Measurements from ENCODE around the gene PCYT2. TPM values are rescaled to one million over a fixed set of nuclear protein-coding genes. Genes with fewer than 3 reads are reported as not detected.
A peak's percentile ranks its signal among the peaks of the same experiment; 100 is the strongest.

The PCYT2 gene
- total and polyA plus RNA-seq, 2 donors (not counting 1 experiment from before 2014, with no cell fraction given), result 33.4 to 34.9 TPM

GRCh38 chr17:81860756-81861568, 50.2 kb downstream of the PCYT2 start:
- Mint-ChIP-seq H3K4me1 (peaks cover 32% of the 10 kb centered on the region), H3K4me3 (peak overlapping the region; percentile 92), H3K27me3 (no peaks in the 10 kb centered on the region), H3K27ac (peak overlapping the region; percentile 96), H3K9me3 (ENCODE audit: insufficient read depth) (no peaks in the 10 kb centered on the region)
- H3K4me1 ChIP-seq (ENCODE audit: control insufficient read depth in 2 of 2, insufficient read depth in 2 of 2, low read length in 2 of 2), result peaks cover 17 to 26% of the 10 kb centered on the region in 2 donors
- peak overlapping the region; percentile 94 to 98 for H3K27ac ChIP-seq (ENCODE audit: low read length in 2 of 2)
- WGBS (ENCODE audit: insufficient coverage), result under 1% methylated on average over 74 of the region's 74 CpGs
- peaks cover 60% of the 10 kb centered on the region for H3K79me2 ChIP-seq (ENCODE audit: control insufficient read depth, insufficient read depth, low read length)
- H3K4me3 ChIP-seq (ENCODE audit: control extremely low read depth in 1 of 5, extremely low read depth in 1 of 5, insufficient read depth in 1 of 5, low read depth in 2 of 5, low read length in 4 of 5), result peak overlapping the region; percentile 39 to 75 (median 71)
- H3K4me2 ChIP-seq (replicated peaks; ENCODE audit: low read depth, low read length, poor library complexity, severe bottlenecking), result peak overlapping the region; percentile 80
- H3K36me3 ChIP-seq (replicated peaks in 1 of 2; ENCODE audit: control extremely low read depth in 1 of 2, control insufficient read depth in 1 of 2, extremely low read depth in 1 of 2, insufficient read depth in 2 of 2, low read length in 1 of 2), result peaks cover 0 to 15% of the 10 kb centered on the region in 2 experiments
- TF ChIP-seq CTCF (IDR thresholded peaks at IDR 0.05) (no peak), EZH2 (IDR thresholded peaks at IDR 0.05; ENCODE audit: borderline replicate concordance, insufficient read depth, low read depth, low read length, poor library complexity, severe bottlenecking) (peak; percentile 100)
- H3K9me3 ChIP-seq (ENCODE audit: control extremely low read depth in 1 of 3, control insufficient read depth in 2 of 3, insufficient read depth in 1 of 3, low read length in 2 of 3), result no peaks in the 10 kb centered on the region
- peaks cover 40% of the 10 kb centered on the region for H4K20me1 ChIP-seq (ENCODE audit: control insufficient read depth, insufficient read depth, low read length, poor library complexity, severe bottlenecking)
- no peaks in the 10 kb centered on the region for H3K27me3 ChIP-seq (replicated peaks in 1 of 4; ENCODE audit: control extremely low read depth in 1 of 4, control insufficient read depth in 3 of 4, insufficient read depth in 4 of 4, low read length in 3 of 4)
- peak overlapping the region; percentile 60 for H2AFZ ChIP-seq (ENCODE audit: insufficient read depth, low read depth, low read length, poor library complexity, severe bottlenecking)
- intact Hi-C loops (cut with micrococcal nuclease), result loop anchor here (1.0 to 10.0 kb wide), 11 partner anchors 10 to 434 kb away; partner anchors contain the start of genes ALYREF, ANAPC11, ARHGDIA and ARL16
- peak overlapping the region; percentile 72 for H3K9ac ChIP-seq (ENCODE audit: low read length)
- DNase-seq (peak; percentile 91), ATAC-seq (ENCODE audit: low read depth) (peak; percentile 89)
- ChIA-PET POLR2A (interaction anchor here (0.7 to 2.5 kb wide), 4 partner anchors 9 to 28 kb away, joined by 6 to 15 read pairs (median 8); partner anchors contain the start of genes ARHGDIA and MCRIP1), CTCF (interaction anchor here (0.8 to 1.6 kb wide), 3 partner anchors 9 to 158 kb away, joined by 4 to 7 read pairs (median 4); partner anchors contain the start of genes ARHGDIA and MRPL12)
